Measurements from ENCODE around the gene FYN.

Gene FYN

GRCh38 chr6:111680015-111680712 lies 193.1 kb downstream of the FYN start:
- DNase-seq (ENCODE audit: low read depth): no peak
- H3K4me3 ChIP-seq (ENCODE audit: low read depth, low read length): no peak overlapping the region
- no peak for TF ChIP-seq CTCF (IDR thresholded peaks at IDR 0.05; ENCODE audit: insufficient read depth, low read depth, low read length, missing control alignments)

GRCh38 chr6:111679126-111679858 lies 194.0 kb downstream of the FYN start:
- DNase-seq (ENCODE audit: low read depth): no peak
- H3K4me3 ChIP-seq (ENCODE audit: low read depth, low read length): no peak overlapping the region
- TF ChIP-seq CTCF (IDR thresholded peaks at IDR 0.05; ENCODE audit: insufficient read depth, low read depth, low read length, missing control alignments): no peak

GRCh38 chr6:111677249-111677990 lies 195.8 kb downstream of the FYN start:
- DNase-seq (ENCODE audit: low read depth): no peak
- no peak overlapping the region for H3K4me3 ChIP-seq (ENCODE audit: low read depth, low read length)
- TF ChIP-seq CTCF (IDR thresholded peaks at IDR 0.05; ENCODE audit: insufficient read depth, low read depth, low read length, missing control alignments): no peak

- DNase-seq (ENCODE audit: low read depth): no peak
- no peak overlapping the region for H3K4me3 ChIP-seq (ENCODE audit: low read depth, low read length)
- no peak for TF ChIP-seq CTCF (IDR thresholded peaks at IDR 0.05; ENCODE audit: insufficient read depth, low read depth, low read length, missing control alignments)
Observed at GRCh38 chr6:111676383-111676782, 196.9 kb downstream of the FYN start.

GRCh38 chr6:111674883-111675282 lies 198.4 kb downstream of the FYN start:
- no peak for TF ChIP-seq CTCF (IDR thresholded peaks at IDR 0.05; ENCODE audit: insufficient read depth, low read depth, low read length, missing control alignments)
- no peak overlapping the region for H3K4me3 ChIP-seq (ENCODE audit: low read depth, low read length)
- DNase-seq (ENCODE audit: low read depth): no peak

- TF ChIP-seq CTCF (IDR thresholded peaks at IDR 0.05; ENCODE audit: insufficient read depth, low read depth, low read length, missing control alignments): no peak
- DNase-seq (ENCODE audit: low read depth): no peak
Observed at GRCh38 chr6:111674413-111674812, 198.8 kb downstream of the FYN start.

More at GRCh38 chr6:111674413-111674812, 198.8 kb downstream of the FYN start:
- H3K4me3 ChIP-seq (ENCODE audit: low read depth, low read length): no peak overlapping the region
